HG03135 (cell line): ENCODE data around the gene C10orf71.

ENCODE experiments used
- ATAC-seq: cut with Tn5 transposase; IDR thresholded peaks from one replicate; pipeline ENCODE4 v1.9.1; 2021; ENCODE audit warnings: mild to moderate bottlenecking, moderate library complexity; ENCODE audit not compliant: unreplicated experiment

C10orf71 gene, protein sequence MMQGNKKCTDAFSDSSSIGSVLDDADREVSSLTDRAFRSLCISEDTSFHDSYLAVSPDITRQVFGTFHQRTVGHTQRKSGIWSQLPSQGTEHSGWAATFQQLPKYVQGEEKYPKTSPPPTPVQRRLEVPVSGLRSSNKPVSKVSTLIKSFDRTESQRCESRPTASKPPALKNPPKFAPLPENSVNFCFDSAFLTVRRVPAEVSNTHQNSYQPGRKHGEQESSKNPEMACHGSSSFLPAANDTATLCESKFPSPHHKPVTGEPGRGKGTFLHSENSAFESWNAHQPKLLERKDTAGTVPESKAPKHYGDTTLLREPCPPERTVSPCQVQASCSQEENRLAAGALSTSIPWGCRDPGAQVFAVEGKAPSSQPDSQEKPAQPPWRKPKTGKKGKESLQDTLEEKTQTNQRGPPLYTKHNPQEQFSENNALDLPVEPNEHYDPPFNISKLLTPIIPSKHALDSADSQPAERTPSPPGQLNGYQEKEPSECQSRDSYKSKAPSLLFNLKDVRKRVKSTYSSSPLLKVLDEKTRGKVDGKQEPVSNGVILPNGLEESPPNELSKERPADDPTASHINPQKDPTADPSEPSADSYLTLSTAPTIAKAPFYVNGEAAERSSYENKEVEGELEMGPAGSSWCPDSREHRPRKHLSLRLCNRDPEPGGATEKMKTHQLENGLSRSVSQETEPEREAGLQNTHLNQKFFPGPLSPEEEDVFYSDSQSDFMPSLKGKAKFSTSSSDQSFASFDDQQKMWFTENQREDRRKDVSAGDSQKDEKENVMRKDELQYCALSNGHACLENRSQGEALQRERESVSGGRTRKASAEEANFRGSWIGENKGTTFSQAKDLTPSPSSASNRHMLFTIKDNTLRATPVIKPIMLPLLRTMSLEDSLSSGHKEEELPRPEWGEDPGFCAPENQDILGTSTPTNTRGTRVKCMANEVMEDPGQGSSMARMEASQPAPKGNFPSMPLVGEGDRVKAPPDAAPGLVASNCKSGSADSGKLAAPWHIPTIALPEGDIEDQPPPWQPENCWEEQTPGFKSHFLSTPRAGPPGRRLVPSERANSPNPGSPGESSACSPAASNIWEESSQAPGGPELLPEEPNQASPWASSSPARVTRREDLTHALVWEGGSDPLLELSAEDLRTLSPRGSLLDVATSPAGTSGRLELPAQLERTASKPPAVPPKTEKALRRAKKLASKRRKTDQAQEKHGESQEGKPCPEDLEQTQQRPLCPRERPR (N-terminal part only)

GRCh38 chr10:49298983-49299815 lies at the start of gene C10orf71:
TSS of gene C10orf71 (plus strand) at chr10:49299170. CDS start at chr10:49322546, 23,376 bp downstream.
- ATAC-seq, result no peak

GRCh38 chr10:49252313-49253034 lies 46.5 kb upstream of the C10orf71 start:
- no peak for ATAC-seq

- no peak for ATAC-seq
Measured at GRCh38 chr10:49253340-49253906, 45.5 kb upstream of the C10orf71 start.

DNA sequence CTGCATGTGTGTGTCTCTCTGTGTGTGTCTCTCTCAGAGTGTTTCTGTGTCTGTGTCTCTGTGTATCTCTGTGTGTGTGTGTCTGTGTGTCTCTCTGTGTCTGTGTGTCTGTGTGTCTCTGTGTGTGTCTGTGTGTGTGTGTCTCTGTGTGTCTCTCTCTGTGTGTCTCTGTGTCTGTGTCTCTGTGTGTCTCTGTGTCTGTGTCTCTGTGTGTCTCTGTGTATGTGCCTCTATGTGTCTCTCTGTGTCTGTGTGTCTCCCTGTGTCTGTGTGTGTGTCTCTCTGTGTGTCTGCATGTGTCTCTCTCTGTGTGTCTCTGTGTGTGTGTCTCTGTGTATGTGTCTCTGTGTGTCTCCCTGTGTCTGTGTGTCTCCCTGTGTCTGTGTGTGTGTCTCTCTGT lies 44.8 kb upstream of the C10orf71 start:
- ATAC-seq, result no peak

GRCh38 chr10:49254556-49255318 lies 44.2 kb upstream of the C10orf71 start:
- no peak for ATAC-seq

DNA sequence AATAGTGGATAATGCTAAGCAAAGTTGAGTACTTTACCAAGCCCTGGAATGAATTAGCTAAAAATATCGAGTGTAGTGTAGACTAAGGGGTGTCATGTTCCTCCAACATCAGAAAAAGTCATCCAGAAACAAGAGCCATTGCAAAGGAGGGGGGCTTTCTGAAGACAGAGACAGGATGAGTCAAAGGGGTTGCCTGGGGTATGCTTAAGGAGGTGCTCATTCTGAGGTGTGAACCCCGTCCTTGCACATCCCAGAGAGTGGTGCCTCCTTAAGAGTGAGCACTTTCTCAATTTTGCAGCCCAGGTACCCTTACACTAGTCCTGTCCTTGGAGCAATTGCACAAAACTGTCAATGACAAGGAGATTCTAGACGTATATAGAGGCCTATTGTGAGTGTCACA lies 43.1 kb upstream of the C10orf71 start:
- no peak for ATAC-seq

- ATAC-seq, result no peak
Measured at GRCh38 chr10:49257154-49257553, 41.8 kb upstream of the C10orf71 start.

- no peak for ATAC-seq
Measured at GRCh38 chr10:49257626-49258349, 41.2 kb upstream of the C10orf71 start.

DNA sequence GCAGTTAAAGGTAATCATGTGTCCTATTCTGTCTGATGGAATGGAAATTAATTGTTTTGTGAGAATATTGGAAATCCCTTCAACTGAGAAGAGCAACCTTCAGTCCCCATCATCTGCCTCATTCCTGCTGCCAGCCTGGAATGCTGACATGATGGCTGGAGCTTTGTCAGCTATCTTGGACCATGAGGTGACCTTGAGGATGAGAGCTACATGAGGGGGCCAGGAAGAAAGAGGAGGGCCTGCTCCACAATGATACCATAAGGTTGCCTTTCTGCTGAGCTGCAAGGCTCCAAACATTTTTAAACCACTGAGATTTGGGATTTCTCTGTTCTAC lies 40.7 kb upstream of the C10orf71 start:
- no peak for ATAC-seq

GRCh38 chr10:49260644-49261296 lies 38.2 kb upstream of the C10orf71 start:
- ATAC-seq, result no peak

DNA sequence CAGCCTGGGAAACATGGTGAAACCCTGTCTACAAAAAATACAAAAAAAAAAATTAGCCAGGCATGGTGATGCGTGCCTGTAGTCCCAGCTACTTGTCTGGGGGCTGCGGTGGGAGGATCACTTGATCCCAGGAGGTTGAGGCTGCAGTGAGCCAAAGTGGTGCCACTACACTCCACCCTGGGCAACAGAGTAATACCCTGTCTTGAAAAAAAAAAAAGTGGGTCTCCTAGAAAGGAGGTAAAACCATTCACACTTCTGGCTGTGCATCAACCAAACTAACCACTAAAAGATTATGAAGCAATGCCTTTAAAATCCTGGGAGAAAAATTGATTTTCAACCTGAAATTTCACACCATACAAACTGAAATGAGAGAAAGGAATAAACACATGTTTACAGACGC lies 35.4 kb upstream of the C10orf71 start:
- ATAC-seq, result no peak

DNA sequence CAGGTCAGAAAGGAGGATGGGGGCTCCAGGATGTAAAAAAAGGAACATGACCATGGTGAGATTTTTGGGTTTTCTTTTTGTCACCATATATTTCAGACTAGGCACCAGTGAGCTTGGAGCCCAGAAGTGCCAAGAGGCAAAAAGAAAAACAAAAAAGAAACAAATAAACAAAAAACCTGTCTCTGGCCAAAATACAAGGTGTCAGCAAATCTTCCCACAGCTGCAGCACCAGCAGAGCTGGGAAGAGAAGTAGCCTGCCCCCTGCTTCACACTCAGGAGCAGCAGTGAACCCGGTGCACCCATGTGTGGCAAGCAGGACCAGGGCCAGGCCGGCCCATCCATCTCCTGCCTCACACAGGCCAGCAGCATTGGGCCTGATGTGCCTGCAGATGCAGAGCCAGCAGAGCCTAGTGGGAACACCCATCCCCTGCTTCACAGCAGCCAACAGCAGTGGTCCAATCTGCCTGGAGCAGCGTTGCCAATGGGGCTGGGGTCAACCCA lies 34.7 kb upstream of the C10orf71 start:
- ATAC-seq, result no peak

GRCh38 chr10:49265885-49266284 lies 33.1 kb upstream of the C10orf71 start:
- no peak for ATAC-seq

- ATAC-seq, result no peak
Measured at GRCh38 chr10:49268185-49268584, 30.8 kb upstream of the C10orf71 start.

DNA sequence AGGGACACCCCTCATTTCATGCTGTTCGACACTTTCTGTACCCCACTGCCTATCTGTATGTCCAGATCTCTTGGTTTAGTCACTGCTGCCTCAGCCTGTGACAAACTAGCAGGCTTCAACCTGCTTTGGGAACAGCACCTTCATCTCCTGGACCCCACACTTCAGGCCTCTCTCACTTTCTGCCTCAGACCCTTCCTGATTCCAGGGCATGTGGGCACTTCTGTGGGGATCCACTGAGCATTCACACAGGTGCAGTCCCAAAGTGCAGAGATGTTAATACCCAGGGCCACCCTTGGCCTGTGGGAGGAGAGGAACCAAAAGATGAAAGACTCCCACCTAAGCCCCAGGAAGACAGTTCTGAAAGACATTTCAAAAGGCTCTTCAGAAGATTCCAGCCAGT lies 29.4 kb upstream of the C10orf71 start:
- ATAC-seq, result no peak

DNA sequence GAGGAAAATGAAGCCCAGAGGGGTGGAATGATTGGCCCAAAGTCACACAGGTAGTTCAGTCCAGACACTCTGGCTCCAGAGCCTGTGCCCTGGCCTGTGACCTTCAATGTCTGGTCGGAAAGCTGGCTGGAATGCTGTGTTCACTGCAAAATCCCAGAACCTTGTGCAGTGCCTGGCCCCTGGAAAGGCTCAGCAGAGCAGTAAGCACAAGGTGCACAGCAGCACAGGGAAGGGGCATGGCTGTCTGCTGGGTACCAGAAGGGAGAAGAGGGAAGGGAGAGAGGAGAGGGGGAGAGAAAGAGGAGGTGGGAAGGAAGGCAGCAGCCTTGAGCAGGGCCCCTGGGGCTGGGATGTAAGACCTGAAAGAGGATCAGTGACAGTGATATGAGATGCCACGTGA lies 28.4 kb upstream of the C10orf71 start:
- ATAC-seq, result no peak

- ATAC-seq, result no peak
Measured at GRCh38 chr10:49271346-49271745, 27.6 kb upstream of the C10orf71 start.
